Glomerular visceral epithelial cell (primary cell): ENCODE data around the gene TPP1.

Source experiments
- DNase-seq: peaks from one replicate; pipeline ENCODE4 v3.0.0-alpha.2; 2016; ENCODE audit errors: extremely low spot score

Gene TPP1

DNA sequence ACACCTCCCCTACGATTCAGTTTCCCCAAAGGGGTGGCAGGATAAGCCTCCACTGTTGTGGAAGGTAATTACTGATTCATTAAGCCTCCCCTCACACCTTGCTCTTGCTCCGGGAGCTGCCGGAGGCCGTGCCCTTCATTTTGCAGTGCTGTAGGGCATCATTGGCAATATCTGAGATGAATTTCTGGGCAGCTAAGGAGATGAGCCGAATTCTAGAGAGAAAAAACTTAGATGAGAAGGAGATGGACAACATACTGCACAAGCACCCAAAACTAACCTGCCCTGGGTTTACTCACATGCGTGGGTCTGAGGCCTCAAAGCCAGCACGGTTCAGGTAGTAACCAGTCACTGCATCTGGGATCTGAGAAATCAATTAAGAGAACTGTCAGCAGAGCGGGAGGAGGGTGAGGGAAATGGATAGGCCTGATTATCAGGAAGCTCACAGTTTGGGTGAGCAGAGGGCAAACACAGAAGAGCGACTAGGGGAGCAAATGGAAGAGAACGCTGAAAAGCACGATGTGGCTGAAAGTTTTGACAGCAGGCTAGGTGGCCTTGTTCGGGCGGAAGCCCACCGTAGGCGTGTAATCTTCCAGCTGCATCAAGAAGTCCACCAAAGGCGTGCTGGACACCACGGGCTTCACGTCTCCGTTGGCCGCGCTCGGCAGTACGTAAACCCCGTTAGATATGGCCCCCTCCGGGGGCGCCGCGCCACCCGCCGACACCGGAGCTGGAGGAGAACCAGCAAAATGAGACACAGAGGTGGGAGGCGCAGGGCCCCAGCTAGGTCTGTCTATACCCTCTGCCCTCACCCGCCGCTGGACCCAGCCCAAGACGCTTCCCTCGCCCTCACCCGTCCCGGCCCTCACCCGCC is 7.9 kb downstream of the TPP1 start:
- peak; percentile 22 for DNase-seq

DNA sequence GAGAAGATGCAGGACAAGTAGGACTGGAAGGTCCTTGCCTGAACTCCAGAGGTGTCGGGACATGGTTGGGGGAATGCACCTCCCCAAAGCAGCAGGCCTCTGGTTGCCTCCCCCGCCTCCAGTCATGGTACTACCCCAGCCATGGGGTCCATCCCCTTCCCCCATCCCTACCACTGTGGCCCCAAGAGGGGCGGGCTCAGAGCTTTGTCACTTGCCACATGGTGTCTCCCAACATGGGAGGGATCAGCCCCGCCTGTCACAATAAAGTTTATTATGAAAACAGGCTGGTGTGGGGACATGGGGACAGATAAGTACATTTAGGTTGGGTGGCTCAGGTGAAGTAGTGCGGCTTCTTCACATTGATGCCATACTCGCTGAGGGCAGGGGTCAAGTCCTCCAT is 8.6 kb downstream of the TPP1 start:
- no peak for DNase-seq

DNA sequence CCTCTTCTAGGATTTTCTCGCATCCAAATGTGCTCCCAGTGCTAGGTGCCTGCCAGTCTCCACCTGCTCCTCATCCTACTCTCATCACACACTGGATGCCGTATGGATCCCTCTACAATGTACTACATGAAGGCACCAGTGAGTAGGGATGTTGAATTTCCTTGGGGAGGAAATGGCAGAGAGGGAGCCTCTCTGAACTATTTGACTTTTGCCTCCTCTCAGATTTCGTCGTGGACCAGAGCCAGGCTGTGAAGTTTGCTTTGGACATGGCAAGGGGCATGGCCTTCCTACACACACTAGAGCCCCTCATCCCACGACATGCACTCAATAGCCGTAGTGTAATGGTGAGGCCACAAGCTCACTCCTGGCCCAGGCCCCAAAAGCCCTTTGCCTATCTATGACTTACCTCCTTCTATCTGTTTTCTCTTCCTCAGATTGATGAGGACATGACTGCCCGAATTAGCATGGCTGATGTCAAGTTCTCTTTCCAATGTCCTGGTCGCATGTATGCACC is 9.7 kb downstream of the TPP1 start:
- no peak for DNase-seq

DNA sequence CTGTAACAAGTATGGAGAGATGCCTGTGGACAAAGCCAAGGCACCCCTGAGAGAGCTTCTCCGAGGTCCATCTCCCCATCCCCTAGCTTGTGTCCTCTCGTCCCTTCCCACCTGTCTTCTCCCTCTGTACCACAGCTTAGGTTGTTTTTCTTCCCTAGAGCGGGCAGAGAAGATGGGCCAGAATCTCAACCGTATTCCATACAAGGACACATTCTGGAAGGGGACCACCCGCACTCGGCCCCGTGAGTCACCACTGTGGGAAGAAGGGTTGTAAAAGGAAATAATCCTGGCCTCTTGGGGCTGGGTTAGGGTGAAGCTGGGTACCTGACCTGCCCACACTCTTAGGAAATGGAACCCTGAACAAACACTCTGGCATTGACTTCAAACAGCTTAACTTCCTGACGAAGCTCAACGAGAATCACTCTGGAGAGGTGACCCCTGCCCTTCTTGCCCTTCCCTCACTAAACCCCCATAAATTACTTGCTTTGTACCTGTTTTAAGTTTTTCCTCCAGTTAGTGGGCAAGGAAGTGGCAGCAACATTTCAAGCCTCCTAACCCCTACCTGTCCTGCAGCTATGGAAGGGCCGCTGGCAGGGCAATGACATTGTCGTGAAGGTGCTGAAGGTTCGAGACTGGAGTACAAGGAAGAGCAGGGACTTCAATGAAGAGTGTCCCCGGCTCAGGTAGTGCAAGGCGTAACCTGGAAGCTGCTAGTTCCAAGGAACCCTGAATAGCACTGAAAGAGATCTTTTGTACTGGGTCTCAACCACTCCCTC is 10.3 kb downstream of the TPP1 start:
- no peak for DNase-seq

DNA sequence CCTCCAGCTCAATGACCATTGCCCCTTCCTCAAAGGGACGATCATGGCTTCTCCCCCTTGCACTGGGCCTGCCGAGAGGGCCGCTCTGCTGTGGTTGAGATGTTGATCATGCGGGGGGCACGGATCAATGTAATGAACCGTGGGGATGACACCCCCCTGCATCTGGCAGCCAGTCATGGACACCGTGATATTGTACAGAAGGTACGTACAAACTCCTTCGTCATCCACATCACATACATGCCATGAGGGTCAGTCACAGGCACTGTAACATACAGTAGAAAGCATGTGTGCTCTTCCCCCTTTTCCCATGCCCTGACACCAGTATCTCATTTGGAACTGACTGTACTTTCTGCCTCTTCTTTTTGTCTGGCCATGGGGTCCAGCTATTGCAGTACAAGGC is 11.2 kb downstream of the TPP1 start:
- DNase-seq: no peak

DNA sequence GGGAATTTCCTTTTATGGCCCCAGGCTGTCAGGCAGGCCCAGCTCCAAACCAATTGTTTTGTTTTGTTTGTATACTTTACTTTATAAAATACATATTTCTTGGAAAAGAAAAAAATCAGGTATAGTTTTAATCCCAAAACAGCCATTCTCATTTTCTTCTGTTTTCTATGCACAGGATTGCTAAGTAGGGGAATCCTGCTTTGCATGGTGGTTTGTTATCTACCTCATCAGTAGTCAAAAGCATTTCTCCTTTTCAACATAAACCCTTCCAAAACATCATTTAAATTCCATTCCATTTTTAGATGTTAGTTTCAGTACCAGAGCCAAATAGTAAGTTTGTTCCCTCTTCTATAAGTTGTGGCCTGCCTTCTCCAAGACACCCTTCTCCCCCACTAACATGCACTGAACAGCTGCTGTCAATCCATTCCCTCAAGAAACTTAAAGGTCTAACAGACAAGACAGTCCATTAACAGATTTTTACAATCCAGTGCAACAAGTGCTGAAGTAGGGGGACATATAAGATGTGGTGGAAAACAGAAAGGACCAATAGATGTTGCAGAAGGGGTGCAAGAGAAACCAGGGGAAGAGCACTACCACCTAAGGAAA is 11.9 kb downstream of the TPP1 start:
- no peak for DNase-seq

DNA sequence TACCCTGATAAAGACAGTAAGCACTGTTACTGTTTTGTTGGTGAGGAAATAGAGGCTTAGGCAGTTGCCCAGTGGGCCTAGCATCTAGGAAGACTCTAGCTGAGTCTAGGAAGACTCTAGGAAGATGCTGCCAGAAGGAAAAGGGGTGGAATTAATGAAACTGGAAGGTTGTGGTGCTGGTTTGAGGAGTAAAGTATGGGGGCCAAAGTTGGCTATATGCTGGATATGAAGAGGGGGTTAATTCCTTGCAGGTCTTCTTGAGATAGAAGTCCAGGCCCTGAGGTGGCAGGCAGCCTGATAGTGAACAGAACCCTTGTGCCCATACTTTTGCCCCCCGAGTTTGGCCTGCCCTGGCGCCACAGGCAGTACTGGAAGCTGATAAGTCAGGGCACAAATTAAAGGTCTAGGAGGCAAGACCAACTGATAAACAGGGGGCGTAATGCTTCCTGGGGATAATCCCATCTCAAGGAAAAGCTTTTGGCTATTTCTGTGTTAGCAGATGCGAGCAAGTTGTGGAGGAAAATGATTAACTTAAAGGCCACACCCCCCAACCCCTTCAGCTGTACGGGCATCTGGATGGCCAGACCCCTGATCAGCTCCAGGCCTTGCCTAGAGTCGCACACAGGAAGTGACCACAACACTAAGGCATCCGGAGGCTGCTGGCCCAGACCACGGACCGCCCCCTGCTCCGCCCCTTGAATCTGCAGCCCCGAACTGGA is 12.6 kb downstream of the TPP1 start:
- DNase-seq: peak; percentile 95

DNA sequence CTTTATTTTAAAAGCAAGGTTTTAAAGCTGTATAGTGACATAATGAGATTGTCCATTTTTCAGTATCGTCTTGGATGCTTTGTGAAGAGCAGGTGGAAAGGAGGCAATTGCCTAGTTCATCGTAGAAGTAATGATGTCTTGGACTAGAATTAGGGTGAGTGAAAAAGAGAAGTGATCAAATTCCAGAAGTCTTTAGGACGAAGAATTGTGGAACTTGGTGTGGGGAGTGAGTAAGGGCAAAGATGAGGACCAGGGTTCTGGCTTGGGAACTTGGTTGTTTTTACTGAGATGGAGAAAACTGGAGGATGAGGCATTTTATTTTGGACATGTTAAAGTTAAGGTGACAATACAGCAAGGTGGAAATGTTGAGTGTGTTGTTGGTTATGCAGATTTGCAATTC is 14.4 kb downstream of the TPP1 start:
- no peak for DNase-seq

DNA sequence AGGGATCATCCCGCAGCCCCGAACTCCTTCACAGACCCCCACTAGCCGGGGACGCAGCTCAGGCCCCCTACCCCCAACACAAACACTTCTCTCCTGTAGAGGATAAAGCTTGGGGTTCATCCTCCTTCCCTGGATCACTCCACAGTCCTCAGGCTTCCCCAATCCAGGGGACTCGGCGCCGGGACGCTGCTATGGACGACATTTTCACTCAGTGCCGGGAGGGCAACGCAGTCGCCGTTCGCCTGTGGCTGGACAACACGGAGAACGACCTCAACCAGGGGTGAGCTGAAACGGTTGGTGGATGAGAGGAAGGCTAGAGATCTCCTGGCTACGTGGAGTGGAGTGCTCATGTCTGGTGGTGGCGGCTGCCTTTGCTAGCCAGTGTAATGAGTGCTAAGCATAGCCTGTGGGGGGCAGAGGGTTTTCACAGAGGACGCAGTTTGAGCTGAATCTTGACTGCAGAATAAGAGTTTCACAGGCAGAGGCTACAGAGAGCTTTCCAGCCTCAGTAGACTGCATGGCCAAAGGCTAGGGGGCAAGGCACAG is 15.1 kb downstream of the TPP1 start:
- peak; percentile 54 for DNase-seq

DNA sequence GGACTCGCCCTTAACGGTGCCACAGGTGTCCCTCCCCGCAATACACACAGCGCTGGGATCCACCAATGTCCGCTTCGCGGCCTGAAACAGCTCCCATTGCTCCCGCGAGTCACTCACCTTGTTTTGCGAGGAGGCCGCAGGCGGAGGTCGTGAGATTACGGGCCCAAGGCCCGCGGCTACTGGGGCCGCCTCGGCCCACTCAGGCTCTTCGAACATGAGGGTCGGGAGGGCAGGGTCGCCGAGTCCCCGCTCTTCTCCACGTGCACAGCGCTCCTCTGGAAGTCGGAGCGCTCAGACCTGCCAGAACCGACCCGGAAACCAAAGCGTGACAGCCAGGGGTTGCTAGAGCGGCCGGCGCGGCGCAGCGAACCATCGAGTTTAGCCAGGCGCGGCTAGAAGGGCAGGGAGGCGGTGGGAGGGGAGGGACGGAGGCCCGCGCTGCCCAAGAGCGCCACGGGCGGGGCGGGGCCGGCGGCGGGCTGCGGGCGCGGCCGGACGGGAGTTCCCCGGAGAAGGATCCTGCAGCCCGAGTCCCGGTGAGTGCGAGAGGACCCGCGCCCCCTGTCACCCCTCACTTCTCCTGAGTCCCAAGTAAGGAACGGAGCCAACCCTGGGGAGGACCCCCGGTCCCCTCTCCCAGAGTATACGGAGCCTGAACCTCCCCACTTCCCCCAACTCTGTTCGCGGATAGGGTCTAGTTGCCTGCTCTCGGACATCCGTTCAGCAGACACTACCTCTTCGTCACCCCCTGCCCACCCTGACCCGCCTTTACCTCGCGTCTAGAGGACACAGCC is 15.7 kb downstream of the TPP1 start, which contains the start of the genes ILK and RRP8:
Gene ILK, plus strand, starts transcription at position 488 of the 794 bp plus-strand sequence. CDS start 498 bp downstream, outside the sequence.
Gene RRP8, minus strand, starts transcription at position 330 of the 794 bp plus-strand sequence. Its CDS starts 114 bp downstream, at position 216.
- peak; percentile 87 for DNase-seq

DNA sequence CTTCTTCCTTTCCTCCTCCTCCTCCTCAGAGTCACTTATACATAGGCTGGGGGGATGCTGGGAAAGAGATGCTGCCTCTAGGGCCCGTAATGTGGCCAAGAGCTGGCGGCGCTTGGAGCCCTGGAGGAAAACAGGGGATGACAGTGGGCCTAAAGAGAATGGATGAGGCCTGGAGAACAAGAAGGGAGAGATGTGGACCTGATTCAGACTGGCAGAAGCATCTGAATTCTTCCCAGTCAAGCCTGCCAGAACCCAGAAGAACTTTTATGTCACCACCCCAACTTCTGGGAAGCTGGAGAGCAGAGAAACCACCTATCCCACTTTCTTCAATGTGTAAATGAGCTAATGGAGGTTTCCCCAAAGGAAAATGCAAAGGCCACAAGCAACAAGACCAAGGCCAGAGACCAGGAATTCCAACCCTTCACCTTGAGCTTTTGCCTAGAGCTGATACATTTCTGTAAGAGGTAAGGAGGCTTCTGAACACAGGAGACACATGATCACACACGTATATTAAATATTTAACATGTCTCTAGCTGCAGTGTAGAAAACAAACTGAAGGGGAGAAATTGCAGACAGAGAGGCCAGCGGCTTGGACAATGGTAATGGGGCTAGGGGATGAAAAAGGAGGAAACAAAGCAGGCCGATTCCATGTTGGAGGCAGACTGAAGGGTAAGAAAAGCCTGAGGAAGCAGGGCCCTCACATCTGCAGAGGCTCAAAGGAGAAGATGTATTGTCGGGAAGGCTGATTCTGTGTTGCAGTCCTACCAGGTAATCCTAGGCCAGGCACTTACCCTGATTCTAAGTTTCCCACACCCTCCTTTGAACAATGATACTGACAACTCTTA is 16.9 kb downstream of the TPP1 start:
- DNase-seq: no peak

DNA sequence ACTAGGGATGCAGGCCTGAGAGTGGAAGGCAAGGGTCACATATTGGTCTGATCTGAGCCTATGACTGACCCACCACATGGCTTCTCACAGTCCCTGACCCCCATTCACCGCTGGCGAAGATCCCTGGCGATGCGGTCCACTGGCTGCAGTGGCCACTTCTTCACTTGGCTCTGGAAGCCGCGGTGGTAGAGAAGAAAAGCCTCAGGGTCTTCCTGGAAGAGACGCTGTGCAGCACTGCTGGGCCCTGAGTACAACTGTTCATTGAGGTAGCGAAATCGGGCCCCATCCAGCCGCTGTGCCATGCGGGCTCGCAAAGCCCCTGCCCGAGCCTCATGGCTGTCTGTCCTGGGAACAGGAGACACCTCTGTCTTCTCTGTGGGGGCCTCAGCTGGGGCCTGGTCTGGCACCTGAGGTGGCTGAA is 18.2 kb downstream of the TPP1 start:
- DNase-seq: no peak

DNA sequence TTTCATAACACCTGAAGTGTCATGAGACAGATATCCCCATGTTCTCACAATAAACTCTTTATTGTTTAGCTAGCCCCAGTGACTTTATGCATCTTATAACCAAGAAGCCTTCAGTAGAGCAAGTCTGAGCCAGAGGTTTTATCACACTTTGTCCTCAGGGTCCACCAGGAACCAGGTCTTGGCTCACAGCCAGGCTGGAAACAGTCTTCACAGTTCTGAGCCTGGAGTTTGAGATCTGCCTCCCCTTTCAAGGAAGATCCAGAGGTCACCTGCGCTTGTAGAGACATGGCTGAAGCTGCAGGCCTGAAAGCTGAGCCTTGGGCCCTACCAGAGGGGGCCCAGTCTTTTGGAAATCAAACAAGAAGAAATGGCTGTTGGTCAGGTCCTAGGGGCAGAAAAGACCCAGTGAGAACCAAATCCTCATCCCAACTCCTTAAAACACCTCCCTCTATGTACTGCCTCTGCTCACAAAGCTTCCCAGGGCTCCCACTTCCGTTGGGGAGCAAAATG is 19.3 kb downstream of the TPP1 start:
- DNase-seq: no peak

DNA sequence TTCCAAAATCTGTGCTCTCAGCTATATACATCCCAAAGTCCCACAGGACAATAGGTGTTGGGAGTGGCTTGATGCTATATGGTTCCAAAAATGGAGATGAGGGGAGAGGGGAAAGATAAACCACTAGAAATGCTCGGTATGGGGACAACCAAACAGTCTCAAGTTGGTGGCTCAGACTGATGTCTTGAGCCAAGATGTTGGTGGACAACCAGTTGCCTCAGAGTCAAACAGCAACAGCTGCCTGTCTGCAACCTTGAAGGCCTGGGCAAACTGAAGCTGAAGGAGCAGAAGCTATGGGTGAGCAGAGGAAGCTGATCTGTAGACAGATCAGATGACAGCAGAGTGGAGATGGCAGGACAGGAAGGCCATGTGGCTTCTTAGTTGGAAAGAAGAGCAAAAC is 19.8 kb downstream of the TPP1 start:
- DNase-seq: no peak

DNA sequence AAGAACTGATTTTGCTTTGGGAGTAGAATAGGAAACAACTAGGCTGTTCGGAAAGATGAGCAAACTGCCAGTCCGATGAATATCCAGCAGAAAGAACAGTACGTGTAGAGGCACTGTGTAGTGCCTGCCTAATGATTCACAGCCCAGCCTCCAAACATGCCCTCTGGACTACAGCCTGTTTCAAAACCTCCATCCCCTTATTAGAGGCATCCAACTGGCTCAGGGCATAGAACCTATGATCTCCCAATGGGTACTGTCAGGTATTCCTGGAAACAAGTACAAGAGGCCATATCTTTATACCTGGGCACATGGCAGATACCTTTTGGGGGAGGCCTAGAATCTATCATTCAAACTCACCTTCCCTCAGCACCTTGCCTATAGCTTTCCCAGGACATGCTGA is 20.7 kb downstream of the TPP1 start:
- no peak for DNase-seq

DNA sequence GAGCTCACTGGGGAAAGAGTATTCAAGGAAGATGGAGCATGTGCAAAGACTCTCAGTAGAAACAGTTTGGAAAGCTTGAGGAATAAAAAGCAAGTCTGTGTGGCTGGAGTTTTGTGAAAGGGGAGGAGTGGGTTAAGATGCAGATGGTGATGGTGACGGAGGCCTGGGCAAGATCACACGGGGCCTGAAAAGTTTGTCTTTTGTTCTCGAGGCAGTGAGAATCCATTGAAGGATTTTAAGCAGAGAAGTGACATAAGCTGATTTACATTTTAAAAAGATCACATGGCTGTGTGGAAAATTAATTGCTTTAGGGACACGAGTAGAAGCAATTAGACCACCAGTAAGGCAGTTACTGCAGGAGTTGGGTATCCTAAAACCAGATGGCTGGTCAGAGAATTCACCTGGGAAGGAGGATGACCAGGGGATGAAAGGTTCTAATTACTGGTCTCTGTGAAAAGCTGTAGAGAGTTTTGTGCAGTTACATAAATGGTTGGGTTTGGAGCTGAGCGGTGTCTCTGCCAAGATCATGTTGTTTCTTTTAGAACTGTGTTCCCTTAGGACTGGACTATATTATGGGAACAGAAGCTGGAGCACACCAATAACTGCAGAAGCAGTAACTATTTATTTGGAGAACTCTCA is 22.9 kb downstream of the TPP1 start:
- DNase-seq: no peak

DNA sequence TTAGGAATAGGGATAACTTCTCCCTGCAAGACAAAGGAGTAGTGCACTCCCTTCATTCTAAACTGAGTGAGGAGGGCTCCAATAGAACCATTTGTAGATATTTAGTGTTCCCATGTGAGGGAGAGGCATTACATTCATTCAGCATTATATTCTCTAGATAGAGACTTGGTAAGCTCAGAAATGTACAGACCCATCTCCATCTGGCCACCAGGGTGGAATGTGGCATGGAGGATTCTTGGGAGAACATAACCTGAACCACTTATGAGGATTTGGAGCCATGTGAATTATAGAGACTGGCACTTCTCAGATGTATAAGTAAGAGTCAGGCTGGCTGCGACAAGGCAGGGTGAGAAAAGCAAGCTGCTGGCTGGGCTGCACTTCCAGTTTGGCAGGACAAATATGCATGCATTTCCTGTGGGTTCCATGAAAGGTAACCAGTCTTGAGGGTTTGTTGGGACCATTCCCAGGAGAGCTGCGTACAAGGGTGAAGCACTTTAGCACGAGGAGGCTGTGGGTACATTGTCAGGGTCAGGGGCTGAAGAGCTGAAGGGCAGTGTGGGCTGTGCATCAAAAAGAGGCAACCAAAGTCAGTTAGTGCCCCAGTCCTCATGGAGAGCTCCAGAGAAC is 25.0 kb downstream of the TPP1 start:
- DNase-seq: no peak

DNA sequence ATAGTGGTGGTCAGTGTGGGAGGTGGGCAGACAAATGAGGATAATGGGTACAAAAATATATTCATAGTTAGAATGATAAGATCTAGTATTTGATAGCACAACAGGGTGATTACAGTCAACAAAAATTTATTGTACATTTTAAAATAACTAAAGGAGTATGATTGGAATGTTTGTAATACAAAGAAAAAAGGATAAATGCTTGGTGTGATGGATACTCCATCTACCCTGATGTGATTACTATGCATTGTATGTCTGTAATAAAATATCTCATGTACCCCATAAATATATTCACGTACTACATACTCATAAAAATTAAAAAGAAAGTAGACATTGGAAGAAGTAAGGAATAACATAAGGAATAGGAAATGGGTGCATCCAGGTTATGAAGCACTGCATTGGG is 31.2 kb downstream of the TPP1 start:
- no peak for DNase-seq
